Activated CD8-positive, alpha-beta T cell treated with anti-CD3 and anti-CD28 coated beads for 36 hours (primary cell): Measurements from ENCODE around the gene UVRAG. TPM values are rescaled to one million over a fixed set of nuclear protein-coding genes. Genes with fewer than 3 reads are reported as not detected.

Experiments
- ATAC-seq: fragments of 200-7000 bp; cut with Tn5 transposase; one replicate; pipeline ENCODE4 v1.10.0; 2021; ENCODE audit warnings: mild to moderate bottlenecking, moderate library complexity
- CTCF ChIA-PET: fragments of 350-600 bp; sonication (Branson Sonifier 250); formaldehyde crosslinking; loops from one replicate; lab custom pipeline; 2021; ENCODE audit warnings: antibody characterized with exemption; lab: Charles Lee
- POLR2A ChIA-PET: fragments of 350-600 bp; sonication (Branson Sonifier 250); formaldehyde crosslinking; loops from one replicate; lab custom pipeline; 2021; ENCODE audit warnings: antibody characterized with exemption; lab: Charles Lee
- DNase-seq: peaks from one replicate; pipeline ENCODE4 v3.0.0-alpha.2; 2020
- H3K27ac Mint-ChIP-seq: one replicate; pipeline ENCODE4 v1.8.0; 2021; ENCODE audit warnings: mild to moderate bottlenecking, mixed read lengths
- H3K27me3 Mint-ChIP-seq: one replicate; pipeline ENCODE4 v1.8.0; 2021; ENCODE audit warnings: mixed read lengths
- H3K36me3 Mint-ChIP-seq: one replicate; pipeline ENCODE4 v1.8.0; 2021; ENCODE audit warnings: low read depth, mixed read lengths
- H3K4me1 Mint-ChIP-seq: one replicate; pipeline ENCODE4 v1.8.0; 2021; ENCODE audit warnings: low read depth, mixed read lengths
- H3K4me3 Mint-ChIP-seq: one replicate; pipeline ENCODE4 v1.8.0; 2021; ENCODE audit warnings: mild to moderate bottlenecking, moderate library complexity, mixed read lengths
- H3K9me3 Mint-ChIP-seq: one replicate; pipeline ENCODE4 v1.8.0; 2021; ENCODE audit warnings: mixed read lengths
- intact Hi-C: fragments of 100-400 bp; cut with micrococcal nuclease; formaldehyde crosslinking; loops from one replicate; pipeline ENCODE4 v1.10.0; 2022
- total RNA-seq, 2 experiments: library from RNA; stranded (reverse); gene quantifications; one replicate each; pipeline ENCODE4 v1.2.3, GENCODE V29; 2021
- TF ChIP-seq, protein P1 (sequence below): fragments of 200-600 bp; IDR thresholded peaks from one replicate; pipeline ENCODE4 v1.8.0; 2022; ENCODE audit warnings: antibody characterized with exemption, mild to moderate bottlenecking

Gene UVRAG
- total RNA-seq, 2 experiments from 2014 or later = 14.4 to 15.7 TPM

DNA sequence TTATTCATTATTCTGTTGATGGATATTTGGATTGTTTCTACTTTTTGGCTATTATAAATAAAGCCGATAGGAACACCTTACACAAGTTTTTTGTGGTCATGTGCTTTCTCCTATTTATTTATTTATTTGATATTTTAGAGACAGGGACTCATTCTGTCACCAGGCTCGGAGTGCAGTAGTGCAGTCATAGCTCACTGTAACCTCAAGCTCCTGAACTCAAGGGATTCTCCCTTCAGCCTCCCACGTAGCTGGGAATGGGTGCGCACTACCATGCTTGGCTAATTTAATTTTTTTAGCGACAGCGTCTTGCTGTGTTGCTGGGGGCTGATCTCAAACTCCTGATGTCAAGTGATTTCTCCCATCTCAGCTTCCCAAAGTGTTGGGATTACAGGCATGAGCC, 135.1 kb downstream of the UVRAG start:
- ATAC-seq (no peak), DNase-seq (no peak)
- intact Hi-C loops = no loop called here
- POLR2A ChIA-PET = interaction anchor here (0.7 to 1.2 kb wide), 2 partner anchors 183 to 244 kb away, joined by 3 read pairs; no protein-coding TSS in a partner anchor
- TF ChIP-seq, protein P1, sequence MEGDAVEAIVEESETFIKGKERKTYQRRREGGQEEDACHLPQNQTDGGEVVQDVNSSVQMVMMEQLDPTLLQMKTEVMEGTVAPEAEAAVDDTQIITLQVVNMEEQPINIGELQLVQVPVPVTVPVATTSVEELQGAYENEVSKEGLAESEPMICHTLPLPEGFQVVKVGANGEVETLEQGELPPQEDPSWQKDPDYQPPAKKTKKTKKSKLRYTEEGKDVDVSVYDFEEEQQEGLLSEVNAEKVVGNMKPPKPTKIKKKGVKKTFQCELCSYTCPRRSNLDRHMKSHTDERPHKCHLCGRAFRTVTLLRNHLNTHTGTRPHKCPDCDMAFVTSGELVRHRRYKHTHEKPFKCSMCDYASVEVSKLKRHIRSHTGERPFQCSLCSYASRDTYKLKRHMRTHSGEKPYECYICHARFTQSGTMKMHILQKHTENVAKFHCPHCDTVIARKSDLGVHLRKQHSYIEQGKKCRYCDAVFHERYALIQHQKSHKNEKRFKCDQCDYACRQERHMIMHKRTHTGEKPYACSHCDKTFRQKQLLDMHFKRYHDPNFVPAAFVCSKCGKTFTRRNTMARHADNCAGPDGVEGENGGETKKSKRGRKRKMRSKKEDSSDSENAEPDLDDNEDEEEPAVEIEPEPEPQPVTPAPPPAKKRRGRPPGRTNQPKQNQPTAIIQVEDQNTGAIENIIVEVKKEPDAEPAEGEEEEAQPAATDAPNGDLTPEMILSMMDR = no peak
- H3K27ac Mint-ChIP-seq = no peak overlapping the region
- H3K4me3 Mint-ChIP-seq = no peak overlapping the region
- H3K9me3 Mint-ChIP-seq = no peaks in the 10 kb centered on the region
- no peaks in the 10 kb centered on the region for H3K36me3 Mint-ChIP-seq
- no peaks in the 10 kb centered on the region for H3K27me3 Mint-ChIP-seq
- CTCF ChIA-PET = interaction anchor here (1.1 kb wide), 1 partner anchor 202 kb away, joined by 3 read pairs; no protein-coding TSS in a partner anchor
- peaks cover 17% of the 10 kb centered on the region for H3K4me1 Mint-ChIP-seq

DNA sequence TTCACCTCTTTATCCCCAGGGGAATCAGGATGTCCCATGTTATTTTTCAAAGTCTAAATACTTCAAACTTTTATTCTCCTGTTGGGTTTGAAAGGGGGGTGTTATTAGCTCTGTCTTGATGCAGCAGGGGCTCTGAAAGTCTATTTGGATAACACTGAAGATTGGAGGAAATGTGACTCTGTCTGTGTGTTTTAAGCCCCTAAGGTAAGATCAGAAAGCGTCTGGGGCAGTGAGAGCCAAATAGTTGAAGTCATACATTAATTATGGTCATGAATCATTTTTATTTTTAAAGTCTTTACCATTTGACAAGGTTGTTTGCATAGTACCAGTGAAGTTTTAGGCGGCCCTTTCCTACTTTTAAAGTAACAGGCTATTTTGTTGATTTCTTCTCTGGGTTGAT, 139.0 kb downstream of the UVRAG start:
- H3K27ac Mint-ChIP-seq = no peak overlapping the region
- H3K4me1 Mint-ChIP-seq = no peaks in the 10 kb centered on the region
- POLR2A ChIA-PET = interaction anchor here (0.6 kb wide), 1 partner anchor 122 kb away, joined by 3 read pairs; no protein-coding TSS in a partner anchor
- no peaks in the 10 kb centered on the region for H3K27me3 Mint-ChIP-seq
- H3K36me3 Mint-ChIP-seq = peaks cover 5% of the 10 kb centered on the region
- TF ChIP-seq, protein P1 = no peak
- H3K4me3 Mint-ChIP-seq = no peak overlapping the region
- no peaks in the 10 kb centered on the region for H3K9me3 Mint-ChIP-seq
- ATAC-seq (no peak), DNase-seq (no peak)
- CTCF ChIA-PET = no interaction called here
- intact Hi-C loops = no loop called here

DNA sequence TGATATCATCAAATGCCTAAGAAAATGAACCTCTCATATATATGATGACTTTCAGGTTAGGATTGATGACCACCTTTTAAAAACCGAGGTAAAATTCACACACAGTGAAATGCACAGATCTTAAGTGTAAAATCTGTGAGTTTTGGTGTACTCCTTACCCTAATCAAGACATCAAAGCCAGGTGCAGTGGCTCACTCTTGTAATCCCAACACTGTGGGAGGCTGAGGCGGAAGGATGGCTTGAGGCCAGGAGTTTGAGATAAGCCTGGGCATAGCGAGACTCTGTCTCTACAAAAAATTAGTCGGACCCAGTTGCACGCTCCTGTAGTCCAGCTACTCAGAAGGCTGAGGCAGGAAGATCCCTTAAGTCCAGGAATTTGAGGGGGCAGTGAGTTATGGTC, 140.4 kb downstream of the UVRAG start:
- Mint-ChIP-seq H3K27ac (no peak overlapping the region), H3K4me1 (peaks cover 2% of the 10 kb centered on the region), H3K9me3 (no peaks in the 10 kb centered on the region), H3K36me3 (peaks cover 5% of the 10 kb centered on the region), H3K27me3 (no peaks in the 10 kb centered on the region), H3K4me3 (no peak overlapping the region)
- TF ChIP-seq, protein P1 = no peak
- DNase-seq = no peak
- no peak for ATAC-seq
- ChIA-PET CTCF (no interaction called here), POLR2A (no interaction called here)
- intact Hi-C loops = no loop called here

DNA sequence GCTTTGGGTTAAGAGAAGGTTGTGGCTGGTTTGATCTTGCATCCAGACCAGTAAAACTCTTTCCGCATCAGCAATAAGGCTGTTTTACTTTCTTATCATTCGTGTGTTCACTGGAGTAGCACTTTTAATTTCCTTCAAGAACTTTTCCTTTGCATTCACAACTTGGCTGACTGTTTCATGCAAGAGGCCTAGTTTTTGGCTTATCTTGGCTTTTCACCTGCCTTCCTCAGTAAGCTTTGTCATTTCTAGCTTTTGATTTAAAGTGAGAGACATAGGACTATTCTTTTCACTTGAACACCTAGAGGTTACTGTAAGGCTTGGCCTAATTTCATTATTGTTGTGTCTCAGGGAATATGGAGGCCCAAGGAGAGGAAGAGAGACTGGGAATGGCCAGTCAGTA, 144.5 kb downstream of the UVRAG start:
- H3K4me3 Mint-ChIP-seq = no peak overlapping the region
- H3K27ac Mint-ChIP-seq = no peak overlapping the region
- ChIA-PET CTCF (interaction anchor here (0.8 kb wide), 1 partner anchor 104 kb away, joined by 3 read pairs; no protein-coding TSS in a partner anchor), POLR2A (no interaction called here)
- DNase-seq (no peak), ATAC-seq (no peak)
- H3K4me1 Mint-ChIP-seq = peaks cover 2% of the 10 kb centered on the region
- TF ChIP-seq, protein P1 = no peak
- intact Hi-C loops = no loop called here
- H3K36me3 Mint-ChIP-seq = peaks cover 5% of the 10 kb centered on the region
- H3K27me3 Mint-ChIP-seq = no peaks in the 10 kb centered on the region
- no peaks in the 10 kb centered on the region for H3K9me3 Mint-ChIP-seq

DNA sequence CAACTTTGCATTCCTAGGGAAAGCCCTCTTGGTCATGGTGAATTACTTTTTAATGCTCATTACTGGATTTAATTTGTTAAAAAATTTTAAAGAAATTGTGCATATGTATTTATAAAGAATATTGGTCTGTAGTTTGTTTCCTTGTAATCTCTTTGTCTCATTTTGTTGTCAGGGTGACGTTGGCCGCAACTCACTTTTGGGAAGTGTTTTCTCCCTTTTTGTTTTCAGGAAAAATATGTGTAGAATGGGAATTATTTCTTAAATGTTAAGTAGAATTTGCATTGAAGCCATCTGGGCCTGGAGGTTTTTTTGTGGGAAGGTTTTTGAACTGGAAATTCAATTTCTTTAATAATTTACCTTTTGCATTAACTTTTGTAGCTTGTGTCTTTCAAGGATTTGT, 149.1 kb downstream of the UVRAG start:
- CTCF ChIA-PET = no interaction called here
- no peak overlapping the region for H3K27ac Mint-ChIP-seq
- intact Hi-C loops = no loop called here
- H3K4me3 Mint-ChIP-seq = no peak overlapping the region
- POLR2A ChIA-PET = no interaction called here
- ATAC-seq = no peak
- no peaks in the 10 kb centered on the region for H3K27me3 Mint-ChIP-seq
- no peak for DNase-seq
- TF ChIP-seq, protein P1 = no peak
- H3K4me1 Mint-ChIP-seq = peaks cover 9% of the 10 kb centered on the region
- H3K36me3 Mint-ChIP-seq = peaks cover 5% of the 10 kb centered on the region
- no peaks in the 10 kb centered on the region for H3K9me3 Mint-ChIP-seq
